K562 (cell line): ENCODE results near the gene SORCS2. TPM values are rescaled to one million over a fixed set of nuclear protein-coding genes. Genes with fewer than 3 reads are reported as not detected.

ENCODE experiments used
- ATAC-seq: fragments of 200-7000 bp; cut with Tn5 transposase; 3 replicates; pipeline ENCODE4 v1.9.1; 2020; ENCODE audit warnings: moderate library complexity
- BruUV-seq: library from RNA; stranded (reverse); fragments of 400-500 nt; replicated peaks from 2 replicates; lab custom pipeline; 2021; lab: Mats Ljungman, UMichigan
- CTCF ChIA-PET: fragments of 300-600 bp; formaldehyde crosslinking; extraction: SDS; loops from one replicate; lab custom pipeline; 2021; ENCODE audit warnings: low intra/inter-chr PET ratio; lab: Yijun Ruan, JAX
- POLR2A ChIA-PET: fragments of 300-600, 350-650 bp; sonication (Branson Sonifier 250); formaldehyde crosslinking; extraction: SDS; loops from one replicate; lab custom pipeline; 2021; ENCODE audit warnings: antibody characterized with exemption, inconsistent platforms; lab: Yijun Ruan, JAX
- DNase-seq, 4 experiments: peaks; one replicate each; pipeline versions ENCODE4 v3.0.0 to v3.0.0-alpha.2; 2011 to 2018; ENCODE audit warnings: low spot score in 3 of 4, mixed read lengths in 3 of 4; ENCODE audit errors: extremely low read depth in 1 of 4
- FAIRE-seq: peaks from 2 replicates; lab custom pipeline; 2011; peaks lifted over from hg19 to GRCh38; lab: Jason Lieb, UNC
- H2AFZ ChIP-seq: 2 replicates; pipeline ENCODE4 v1.6.0; 2011; ENCODE audit warnings: low read depth, low read length, control low read depth, inconsistent platforms
- H3K27ac ChIP-seq: fragments of 200-600 bp; 3 replicates; pipeline ENCODE4 v1.8.0; 2011; ENCODE audit warnings: low read depth, mild to moderate bottlenecking, control low read depth, inconsistent platforms, low read length, moderate library complexity, mixed read lengths; ENCODE audit errors: extremely low read depth
- H3K27me3 ChIP-seq, 2 experiments: fragments of 300-600 bp in 1 of 2; 2 replicates in 1 of 2; 3 replicates in 1 of 2; pipeline versions ENCODE4 v1.6.0 to v1.8.0; 2011; ENCODE audit warnings: inconsistent platforms in 2 of 2, low read length in 2 of 2, mild to moderate bottlenecking in 1 of 2, mixed read lengths in 1 of 2, moderate library complexity in 1 of 2; ENCODE audit not compliant: control insufficient read depth in 2 of 2, insufficient read depth in 2 of 2
- H3K36me3 ChIP-seq: fragments of 300-600 bp; 3 replicates; pipeline ENCODE4 v1.8.0; 2011; ENCODE audit warnings: mild to moderate bottlenecking, low read length, inconsistent platforms; ENCODE audit not compliant: control insufficient read depth, insufficient read depth
- H3K4me1 ChIP-seq, 2 experiments: fragments of 200-600 bp in 1 of 2; replicated peaks in 1 of 2; 2 replicates in 1 of 2; 3 replicates in 1 of 2; pipeline versions ENCODE4 v1.5.1 to v1.8.0; 2011; ENCODE audit warnings: inconsistent platforms in 2 of 2, low read length in 2 of 2, mild to moderate bottlenecking in 1 of 2, mixed read lengths in 1 of 2, moderate library complexity in 1 of 2; ENCODE audit not compliant: control insufficient read depth in 2 of 2, insufficient read depth in 2 of 2
- H3K4me2 ChIP-seq: 2 replicates; pipeline ENCODE4 v1.6.1; 2011; ENCODE audit warnings: low read length, control low read depth, inconsistent platforms, mixed read lengths; ENCODE audit not compliant: insufficient read depth
- H3K4me3 ChIP-seq: fragments of 200-600 bp; sonication (generic), shearing (Covaris generic); 2 replicates; pipeline ENCODE4 v1.5.1; 2016; ENCODE audit warnings: control low read depth, inconsistent platforms
- H3K79me2 ChIP-seq: fragments of 200-600 bp; 3 replicates; pipeline ENCODE4 v1.8.0; 2011; ENCODE audit warnings: low read length, inconsistent platforms; ENCODE audit not compliant: control insufficient read depth, insufficient read depth
- H3K9ac ChIP-seq, 2 experiments: 2 replicates each; pipeline versions ENCODE4 v1.6.0 to v1.6.1; 2011; ENCODE audit warnings: low read depth in 2 of 2, low read length in 2 of 2, control low read depth in 1 of 2, inconsistent platforms in 1 of 2, mild to moderate bottlenecking in 1 of 2, mixed read lengths in 1 of 2; ENCODE audit not compliant: insufficient read depth in 1 of 2
- H3K9me1 ChIP-seq: one replicate; pipeline ENCODE4 v1.6.0; 2011; ENCODE audit warnings: inconsistent platforms, mild to moderate bottlenecking, low read length, moderate library complexity; ENCODE audit not compliant: control insufficient read depth, insufficient read depth
- H3K9me3 ChIP-seq: replicated peaks from 2 replicates; pipeline ENCODE4 v1.5.1; 2011; ENCODE audit warnings: low read depth, low read length, inconsistent platforms; ENCODE audit not compliant: control insufficient read depth, insufficient read depth
- H4K20me1 ChIP-seq: replicated peaks from 2 replicates; pipeline ENCODE4 v1.6.1; 2011; ENCODE audit warnings: low read length, inconsistent platforms, mixed read lengths; ENCODE audit not compliant: control insufficient read depth, insufficient read depth
- BCLAF1 ChIP-seq, 2 experiments: fragments of 450-650 bp in 1 of 2; IDR thresholded peaks; 2 replicates each; pipeline ENCODE4 v1.6.1; 2011 to 2017; ENCODE audit warnings: low read depth in 2 of 2, antibody characterized with exemption in 1 of 2, borderline replicate concordance in 1 of 2, low read length in 1 of 2, mild to moderate bottlenecking in 1 of 2, mixed read lengths in 1 of 2; ENCODE audit not compliant: control insufficient read depth in 1 of 2
- E2F6 ChIP-seq, 2 experiments: IDR thresholded peaks; 2 replicates each; pipeline ENCODE4 v1.6.1; 2011; ENCODE audit warnings: borderline replicate concordance in 1 of 2, control low read depth in 1 of 2, low read depth in 1 of 2, low read length in 1 of 2, mild to moderate bottlenecking in 1 of 2, mixed read lengths in 1 of 2, moderate library complexity in 1 of 2; ENCODE audit not compliant: insufficient read depth in 1 of 2, insufficient read length in 1 of 2, poor library complexity in 1 of 2, severe bottlenecking in 1 of 2; ENCODE audit errors: extremely low read depth in 1 of 2
- HLTF ChIP-seq: fragments of 450-650 bp; IDR thresholded peaks from 2 replicates; pipeline ENCODE4 v1.6.1; 2016
- KAT7 ChIP-seq: sonication (generic); formaldehyde crosslinking; IDR thresholded peaks from 2 replicates; pipeline ENCODE4 v1.8.0; 2022; ENCODE audit warnings: missing genetic modification reagents, mild to moderate bottlenecking, borderline replicate concordance
- YBX1 ChIP-seq: fragments of 450-650 bp; IDR thresholded peaks from 2 replicates; pipeline ENCODE4 v1.7.1; 2016; ENCODE audit warnings: mild to moderate bottlenecking
- ZC3H11A ChIP-seq: IDR thresholded peaks from 2 replicates; pipeline ENCODE4 v1.6.1; 2012; ENCODE audit warnings: low read depth, low read length, improper control_type of control experiment
- ZNF24 ChIP-seq: fragments of 450-650 bp; IDR thresholded peaks from 2 replicates; pipeline ENCODE4 v1.6.1; 2016
- ZNF408 ChIP-seq: fragments of 250-450 bp; sonication (Bioruptor Pico); IDR thresholded peaks from 2 replicates; pipeline ENCODE4 v1.4.0; 2020; ENCODE audit warnings: low read depth, mild to moderate bottlenecking, moderate library complexity
- WGBS: fragments of 100-300 bp; shearing (Covaris generic); methylation state at CpG from one replicate; pipeline ENCODE4 v1.1.6; 2016; ENCODE audit warnings: low coverage, mixed read lengths; ENCODE audit not compliant: insufficient coverage; ENCODE audit errors: missing lambda C conversion rate; 5-methylcytosine and 5-hydroxymethylcytosine counted together
- in situ Hi-C: fragments of 300-500 bp; cut with MboI; formaldehyde crosslinking; loops from 4 replicates; pipeline ENCODE4 v1.15.0; 2018; ENCODE audit warnings: inconsistent platforms, mixed read lengths
- intact Hi-C: fragments of 100-400 bp; cut with micrococcal nuclease; formaldehyde crosslinking; loops from 2 replicates; pipeline ENCODE4 v1.14.2; 2022
- polyA plus RNA-seq, 8 experiments: library from polyadenylated mRNA; depleted of rRNA in 4 of 8; stranded (reverse) in 5 of 8; unstranded in 3 of 8; fragments of >200 nt; fragmentation: Nextera tagmentation in 2 of 8; fragmentation: Illumina TruSeq in 1 of 8; extraction: Ambion mirVana in 2 of 8; extraction: Trizol in 1 of 8; gene quantifications; 2 replicates each; pipeline versions ENCODE4 v1.2.1 to v1.2.3, GENCODE V29; 2011 to 2014; ENCODE audit warnings: inconsistent platforms in 1 of 8, missing spikeins in 1 of 8
- total RNA-seq, 7 experiments: library from RNA; depleted of rRNA in 6 of 7; stranded (reverse); fragments of >200 nt in 6 of 7; fragmentation: Illumina TruSeq in 2 of 7; extraction: Trizol in 2 of 7; gene quantifications; 2 replicates each; pipeline versions ENCODE4 v1.2.1 to v1.2.3, GENCODE V29; 2011 to 2021; ENCODE audit warnings: low replicate concordance in 1 of 7

The SORCS2 gene
- total and polyA plus RNA-seq, 9 of the 15 experiments (the other 6 are each of a cell fraction or from before 2014, with no cell fraction given): not detected

GRCh38 chr4:7680731-7681130 is 488.4 kb downstream of the SORCS2 start:
- 0% methylated on average over 1 of the region's 1 CpG for WGBS
- DNase-seq (no peak), ATAC-seq (no peak)
- peaks cover 0 to 25% of the 10 kb centered on the region in 2 experiments; a peak in 3 of 5 replicates for H3K27me3 ChIP-seq
- POLR2A ChIA-PET: interaction anchor here (0.5 to 0.7 kb wide), 4 partner anchors 11 to 326 kb away, joined by 3 read pairs; no protein-coding TSS in a partner anchor
- H3K4me2 ChIP-seq: no peak overlapping the region
- H3K9ac ChIP-seq: no peak overlapping the region
- in situ Hi-C loops: no loop called here
- no peaks in the 10 kb centered on the region for H4K20me1 ChIP-seq
- H3K9me1 ChIP-seq: no peaks in the 10 kb centered on the region
- no TSS peak for BruUV-seq
- H2AFZ ChIP-seq: no peak overlapping the region
- no peak overlapping the region for H3K27ac ChIP-seq
- no peak for TF ChIP-seq ZC3H11A
- no peak for TF ChIP-seq BCLAF1 (IDR thresholded peaks at IDR 0.05; ENCODE audit: borderline replicate concordance in 1 of 2, control insufficient read depth in 1 of 2, low read depth in 2 of 2, low read length in 1 of 2)
- no peak for TF ChIP-seq YBX1
- no peak for TF ChIP-seq ZNF408
- no peak for TF ChIP-seq ZNF24
- no peak for TF ChIP-seq HLTF
- no peak for TF ChIP-seq KAT7 (CRISPR knock-in tag)
- TF ChIP-seq E2F6 (IDR thresholded peaks at IDR 0.05; ENCODE audit: borderline replicate concordance in 1 of 2, extremely low read depth in 1 of 2, insufficient read depth in 1 of 2, insufficient read length in 1 of 2, low read depth in 1 of 2, low read length in 1 of 2, poor library complexity in 1 of 2, severe bottlenecking in 1 of 2): no peak
- TF ChIP-seq, all 486 proteins: peak for 0
- CTCF ChIA-PET: no interaction called here
- Histone ChIP-seq H3K36me3 (no peaks in the 10 kb centered on the region), H3K79me2 (no peaks in the 10 kb centered on the region), H3K4me1 (no peaks in the 10 kb centered on the region), H3K9me3 (no peaks in the 10 kb centered on the region), H3K4me3 (no peak overlapping the region)
- intact Hi-C loops: no loop called here
- FAIRE-seq: no peak
